GM12865 (cell line): ENCODE measurements around the gene SLC35E3.
"Not testable (repeated sequence)": the region's sequence is repeated elsewhere in the genome, so short reads cannot be mapped to it uniquely, and the experiment has no call there.

Experiments used
- DNase-seq: peaks from one replicate; pipeline ENCODE4 v3.0.0; 2010; ENCODE audit warnings: low read depth
- H3K4me3 ChIP-seq: 2 replicates; pipeline ENCODE4 v1.5.1; 2011; ENCODE audit warnings: mild to moderate bottlenecking, low read depth, low read length, control low read depth
- CTCF ChIP-seq: IDR thresholded peaks from 2 replicates; pipeline ENCODE4 v1.5.1; 2011; ENCODE audit warnings: low read length, control low read depth, low read depth, inconsistent platforms; ENCODE audit not compliant: insufficient read depth; ENCODE audit errors: missing control alignments

The SLC35E3 gene

GRCh38 chr12:68806488-68807237 is 60.7 kb downstream of the SLC35E3 start:
- no peak for TF ChIP-seq CTCF
- peak overlapping the region; percentile 93 for H3K4me3 ChIP-seq

GRCh38 chr12:68807274-68807575 is 61.2 kb downstream of the SLC35E3 start:
- DNase-seq: not testable (repeated sequence)
- peak overlapping the region; percentile 93 for H3K4me3 ChIP-seq

More at GRCh38 chr12:68806488-68807237, 60.7 kb downstream of the SLC35E3 start:
- DNase-seq: no peak

GRCh38 chr12:68807576-68808387 is 61.8 kb downstream of the SLC35E3 start, which contains the start of gene MDM2:
MDM2 (plus strand) TSS chr12:68808177; CDS start chr12:68808478, 301 bp downstream.
- DNase-seq: peak; percentile 99
- peak; percentile 74 for TF ChIP-seq CTCF
- peak within 1 kb of the TSS; percentile 93 for H3K4me3 ChIP-seq

- no peak for TF ChIP-seq CTCF
- peak overlapping the region; percentile 93 for H3K4me3 ChIP-seq
- peak; percentile 97 for DNase-seq
These were observed 62.6 kb downstream of the SLC35E3 start for GRCh38 chr12:68808388-68809189.

- DNase-seq: no peak
- TF ChIP-seq CTCF: no peak
- peak overlapping the region; percentile 93 for H3K4me3 ChIP-seq
These were observed 63.4 kb downstream of the SLC35E3 start for GRCh38 chr12:68809190-68810026.

- H3K4me3 ChIP-seq: peak overlapping the region; percentile 93
- not testable (repeated sequence) for DNase-seq
These were observed 64.0 kb downstream of the SLC35E3 start for GRCh38 chr12:68810027-68810389.

- peak overlapping the region; percentile 93 for H3K4me3 ChIP-seq
- DNase-seq: not testable (repeated sequence)
These were observed 65.6 kb downstream of the SLC35E3 start for GRCh38 chr12:68811573-68811972.
